Colonic mucosa (tissue), 4 donors: Measurements from ENCODE around the gene BCL7A. TPM values are rescaled to one million over a fixed set of nuclear protein-coding genes. Genes with fewer than 3 reads are reported as not detected.

Experiments
- DNase-seq: peaks from one replicate; pipeline ENCODE4 v3.0.0-alpha.2; 2020
- H3K27ac ChIP-seq: fragments of 200-600 bp; one replicate; pipeline ENCODE4 v1.8.0; 2021
- H3K27me3 ChIP-seq: fragments of 200-600 bp; one replicate; pipeline ENCODE4 v1.8.0; 2021
- H3K36me3 ChIP-seq: fragments of 200-600 bp; one replicate; pipeline ENCODE4 v1.8.0; 2021
- H3K4me1 ChIP-seq: fragments of 200-600 bp; one replicate; pipeline ENCODE4 v1.8.0; 2021; ENCODE audit warnings: mild to moderate bottlenecking
- H3K4me3 ChIP-seq: fragments of 200-600 bp; one replicate; pipeline ENCODE4 v1.8.0; 2021
- H3K9ac ChIP-seq, 2 donors: one replicate each; pipeline ENCODE4 v1.7.0; 2013; ENCODE audit warnings: control low read depth in 2 of 2, low read depth in 2 of 2, low read length in 2 of 2
- H3K9me3 ChIP-seq: fragments of 200-600 bp; one replicate; pipeline ENCODE4 v1.8.0; 2021
- CTCF ChIP-seq: fragments of 200-600 bp; IDR thresholded peaks from one replicate; pipeline ENCODE4 v1.8.0; 2022; ENCODE audit warnings: antibody characterized with exemption, mild to moderate bottlenecking
- intact Hi-C: fragments of 100-400 bp; cut with DNase I; formaldehyde crosslinking; loops from one replicate; pipeline ENCODE4 v1.14.1; 2022
- total RNA-seq, 2 donors: library from RNA; stranded (reverse); fragmentation: NEBNext Ultra II Directional in 1 of 2; extraction: Animal tissue kit (Norgen Biotek cat#: 25700) in 1 of 2; gene quantifications; one replicate each; pipeline ENCODE4 v1.2.1, GENCODE V29; 2021
- donor health status: healthy.
- donor health status: DM: no; HTN: no; CAD: no.
- donor health status: DM: no; HTN: no; CAD: no.

Gene BCL7A
- total RNA-seq, 2 donors from 2014 or later: 7.0 to 10.0 TPM

GRCh38 chr12:122094137-122094734, 72.6 kb downstream of the BCL7A start:
- Histone ChIP-seq H3K27ac (no peak overlapping the region), H3K36me3 (no peaks in the 10 kb centered on the region), H3K9ac (peak overlapping the region in 1 of 2 donors; percentile 64), H3K4me1 (peaks cover 11% of the 10 kb centered on the region), H3K9me3 (no peaks in the 10 kb centered on the region), H3K27me3 (no peaks in the 10 kb centered on the region), H3K4me3 (no peak overlapping the region)
- TF ChIP-seq CTCF: no peak
- intact Hi-C loops: no loop called here
- DNase-seq: no peak

- peaks cover 9% of the 10 kb centered on the region for H3K4me1 ChIP-seq
- intact Hi-C loops: no loop called here
- H3K4me3 ChIP-seq: no peak overlapping the region
- DNase-seq: peak; percentile 42
- H3K27ac ChIP-seq: peak overlapping the region; percentile 8
- no peaks in the 10 kb centered on the region for H3K9me3 ChIP-seq
- H3K27me3 ChIP-seq: no peaks in the 10 kb centered on the region
- peak overlapping the region in 1 of 2 donors; percentile 64 for H3K9ac ChIP-seq
- no peak for TF ChIP-seq CTCF
- no peaks in the 10 kb centered on the region for H3K36me3 ChIP-seq
Observed at GRCh38 chr12:122094735-122095631, 73.3 kb downstream of the BCL7A start.

GRCh38 chr12:122096014-122096413, 74.3 kb downstream of the BCL7A start:
- H3K27ac ChIP-seq: peak overlapping the region; percentile 92
- intact Hi-C loops: no loop called here
- peak overlapping the region in 1 of 2 donors; percentile 94 for H3K9ac ChIP-seq
- no peak overlapping the region for H3K4me3 ChIP-seq
- H3K36me3 ChIP-seq: no peaks in the 10 kb centered on the region
- no peaks in the 10 kb centered on the region for H3K9me3 ChIP-seq
- no peak for TF ChIP-seq CTCF
- no peak for DNase-seq
- no peaks in the 10 kb centered on the region for H3K27me3 ChIP-seq
- H3K4me1 ChIP-seq: peaks cover 14% of the 10 kb centered on the region

- peak; percentile 37 for DNase-seq
- no peaks in the 10 kb centered on the region for H3K36me3 ChIP-seq
- H3K9me3 ChIP-seq: no peaks in the 10 kb centered on the region
- no peak overlapping the region for H3K4me3 ChIP-seq
- H3K9ac ChIP-seq: peak overlapping the region in 1 of 2 donors; percentile 94
- peaks cover 15% of the 10 kb centered on the region for H3K4me1 ChIP-seq
- TF ChIP-seq CTCF: no peak
- intact Hi-C loops: no loop called here
- no peaks in the 10 kb centered on the region for H3K27me3 ChIP-seq
- H3K27ac ChIP-seq: peak overlapping the region; percentile 92
Observed at GRCh38 chr12:122096591-122097149, 75.0 kb downstream of the BCL7A start.

- H3K9ac ChIP-seq: peak overlapping the region in 1 of 2 donors; percentile 94
- H3K27me3 ChIP-seq: no peaks in the 10 kb centered on the region
- H3K4me1 ChIP-seq: peaks cover 18% of the 10 kb centered on the region
- peak overlapping the region; percentile 92 for H3K27ac ChIP-seq
- intact Hi-C loops: no loop called here
- DNase-seq: no peak
- no peaks in the 10 kb centered on the region for H3K9me3 ChIP-seq
- no peak overlapping the region for H3K4me3 ChIP-seq
- H3K36me3 ChIP-seq: no peaks in the 10 kb centered on the region
- TF ChIP-seq CTCF: no peak
Observed at GRCh38 chr12:122097584-122097926, 75.9 kb downstream of the BCL7A start.
